Tibial nerve (tissue), 4 donors: Measurements from ENCODE around the gene NR3C1. TPM values are rescaled to one million over a fixed set of nuclear protein-coding genes. Genes with fewer than 3 reads are reported as not detected.
"Not testable (repeated sequence)": the region's sequence is repeated elsewhere in the genome, so short reads cannot be mapped to it uniquely, and the experiment has no call there.

Experiments used
- DNase-seq, 2 donors: peaks; one replicate each; pipeline ENCODE4 v3.0.0-alpha.2; 2019; ENCODE audit warnings: low spot score in 2 of 2
- H3K27ac ChIP-seq, 4 donors: fragments of 200-600 bp; sonication (generic) in 3 of 4; one replicate each; pipeline ENCODE4 v1.5.1; 2017 to 2019; ENCODE audit warnings: mild to moderate bottlenecking in 1 of 4
- H3K27me3 ChIP-seq, 2 donors: fragments of 200-600 bp; sonication (generic) in 1 of 2; one replicate each; pipeline versions ENCODE4 v1.5.1 to v1.6.0; 2017 to 2019
- H3K36me3 ChIP-seq, 3 donors: fragments of 200-600 bp; sonication (generic); one replicate each; pipeline ENCODE4 v1.5.1; 2018 to 2019
- H3K4me1 ChIP-seq, 4 donors: fragments of 200-600 bp; sonication (generic) in 3 of 4; one replicate each; pipeline ENCODE4 v1.5.1; 2017 to 2019
- H3K4me3 ChIP-seq, 4 donors: fragments of 200-600 bp; sonication (generic) in 3 of 4; one replicate each; pipeline ENCODE4 v1.5.1; 2017 to 2019; ENCODE audit warnings: mild to moderate bottlenecking in 1 of 4, moderate library complexity in 1 of 4
- H3K9me3 ChIP-seq, 4 donors: fragments of 200-600 bp; sonication (generic) in 3 of 4; one replicate each; pipeline ENCODE4 v1.5.1; 2017 to 2019
- CTCF ChIP-seq, 5 experiments: fragments of 200-600 bp in 3 of 5; fragments of 450-650 bp in 2 of 5; sonication (generic) in 3 of 5; IDR thresholded peaks; one replicate each; pipeline ENCODE4 v1.5.1; 2016 to 2019; ENCODE audit warnings: antibody characterized with exemption in 5 of 5, mild to moderate bottlenecking in 3 of 5, moderate library complexity in 2 of 5
- EP300 ChIP-seq, 2 donors: sonication (generic); formaldehyde crosslinking; IDR thresholded peaks; one replicate each; pipeline ENCODE4 v1.6.1; 2017; ENCODE audit warnings: antibody characterized with exemption in 2 of 2, mild to moderate bottlenecking in 1 of 2
- POLR2A ChIP-seq, 2 donors: fragments of 450-650 bp; IDR thresholded peaks; one replicate each; pipeline ENCODE4 v1.6.1; 2017; ENCODE audit warnings: antibody characterized with exemption in 2 of 2, mild to moderate bottlenecking in 2 of 2, moderate library complexity in 2 of 2
- WGBS, 2 donors: methylation state at CpG; one replicate each; pipeline ENCODE4 v1.1.5; 2018; 5-methylcytosine and 5-hydroxymethylcytosine counted together
- total RNA-seq, 4 donors: library from RNA; depleted of rRNA; stranded (reverse); fragments of >200 nt; gene quantifications; one replicate each; pipeline ENCODE4 v1.1.0, GENCODE V29; 2016

The NR3C1 gene
- total RNA-seq, 4 donors from 2014 or later: 47.1 to 86.2 (median 75.8) TPM

DNA sequence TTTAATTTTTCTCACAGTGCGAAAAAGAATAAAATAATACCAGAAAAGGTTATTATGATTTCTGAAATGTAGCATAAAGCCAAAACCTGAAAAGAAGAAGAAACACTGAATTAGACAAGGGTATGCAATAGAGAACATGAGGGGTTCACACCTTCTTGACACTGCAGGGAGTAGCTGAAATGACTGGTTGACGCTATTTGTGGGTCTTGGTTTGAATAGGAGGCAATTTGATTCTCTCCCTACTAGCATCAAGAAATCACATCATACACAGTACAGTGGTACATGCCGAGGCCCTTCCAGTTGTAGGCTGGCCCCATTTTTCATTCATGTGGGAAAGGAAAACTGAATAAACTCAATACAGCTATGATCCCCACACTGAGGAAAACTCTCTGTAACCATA lies 68.6 kb downstream of the NR3C1 start:
- Histone ChIP-seq H3K4me1 (peaks cover 0 to 36% (median 6%) of the 10 kb centered on the region in 4 donors), H3K4me3 (no peak overlapping the region), H3K9me3 (no peaks in the 10 kb centered on the region), H3K27ac (no peak overlapping the region), H3K27me3 (no peaks in the 10 kb centered on the region), H3K36me3 (no peaks in the 10 kb centered on the region)
- DNase-seq: no peak
- 91% methylated on average over 3 of the region's 3 CpGs for WGBS, 2 donors
- TF ChIP-seq EP300 (IDR thresholded peaks at IDR 0.05) (no peak), POLR2A (IDR thresholded peaks at IDR 0.05) (no peak), CTCF (IDR thresholded peaks at IDR 0.05) (no peak)

DNA sequence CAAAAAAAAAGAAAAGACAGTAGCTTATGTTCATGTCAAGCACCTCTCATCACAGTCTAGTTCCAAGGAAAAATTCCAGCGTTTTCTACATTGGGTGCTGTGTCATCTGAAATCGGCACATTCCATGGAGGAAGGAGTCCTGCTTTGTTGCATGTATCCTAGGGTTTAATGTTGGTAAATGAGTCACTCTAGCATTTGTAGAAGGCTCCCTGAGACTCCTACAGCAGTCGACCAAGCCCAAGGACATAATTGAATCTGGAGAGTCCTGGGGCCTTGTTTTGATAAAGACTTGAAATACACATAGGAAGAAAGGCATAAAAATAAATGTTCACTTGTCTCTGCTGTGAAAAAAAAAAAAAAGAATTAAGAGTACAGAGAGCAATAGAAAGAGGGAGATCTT lies 69.1 kb downstream of the NR3C1 start:
- not testable (repeated sequence) for DNase-seq, H3K27me3 ChIP-seq, H3K4me3 ChIP-seq, H3K9me3 ChIP-seq, H3K27ac ChIP-seq, H3K36me3 ChIP-seq
- WGBS, 2 donors: 74% methylated on average over 3 of the region's 3 CpGs
- peaks cover 0 to 39% (median 8%) of the 10 kb centered on the region in 4 donors for H3K4me1 ChIP-seq

- no peak for TF ChIP-seq EP300 (IDR thresholded peaks at IDR 0.05)
- no peak for TF ChIP-seq CTCF (IDR thresholded peaks at IDR 0.05)
- no peak for TF ChIP-seq POLR2A (IDR thresholded peaks at IDR 0.05)
- no peak for DNase-seq
- H3K27me3 ChIP-seq: no peaks in the 10 kb centered on the region
- no peak overlapping the region for H3K27ac ChIP-seq
- H3K4me1 ChIP-seq: peaks cover 0 to 49% (median 8%) of the 10 kb centered on the region in 4 donors
- H3K9me3 ChIP-seq: no peaks in the 10 kb centered on the region
- H3K36me3 ChIP-seq: no peaks in the 10 kb centered on the region
- H3K4me3 ChIP-seq: no peak overlapping the region
- 88 to 91% methylated on average over 1 of the region's 1 CpG for WGBS, 2 donors
Measured at GRCh38 chr5:143331956-143332355, 71.5 kb downstream of the NR3C1 start.

- H3K4me1 ChIP-seq: peaks cover 0 to 38% (median 8%) of the 10 kb centered on the region in 4 donors
- no peaks in the 10 kb centered on the region for H3K27me3 ChIP-seq
- H3K4me3 ChIP-seq: no peak overlapping the region
- TF ChIP-seq EP300 (IDR thresholded peaks at IDR 0.05): no peak
- no peak for TF ChIP-seq CTCF (IDR thresholded peaks at IDR 0.05)
- TF ChIP-seq POLR2A (IDR thresholded peaks at IDR 0.05): no peak
- no peaks in the 10 kb centered on the region for H3K9me3 ChIP-seq
- no peaks in the 10 kb centered on the region for H3K36me3 ChIP-seq
- no peak overlapping the region for H3K27ac ChIP-seq
- no peak for DNase-seq
- 49 to 52% methylated on average over 2 of the region's 2 CpGs for WGBS, 2 donors
Measured at GRCh38 chr5:143329843-143330242, 73.6 kb downstream of the NR3C1 start.

GRCh38 chr5:143328589-143329220 lies 74.8 kb downstream of the NR3C1 start:
- peaks cover 0 to 43% (median 8%) of the 10 kb centered on the region in 4 donors for H3K4me1 ChIP-seq
- TF ChIP-seq CTCF (IDR thresholded peaks at IDR 0.05): no peak
- TF ChIP-seq POLR2A (IDR thresholded peaks at IDR 0.05): no peak
- no peak for TF ChIP-seq EP300 (IDR thresholded peaks at IDR 0.05)
- H3K27ac ChIP-seq: no peak overlapping the region
- WGBS, 2 donors: 86 to 88% methylated on average over 5 of the region's 5 CpGs
- no peak overlapping the region for H3K4me3 ChIP-seq
- H3K36me3 ChIP-seq: no peaks in the 10 kb centered on the region
- H3K27me3 ChIP-seq: no peaks in the 10 kb centered on the region
- DNase-seq: no peak
- H3K9me3 ChIP-seq: no peaks in the 10 kb centered on the region

DNA sequence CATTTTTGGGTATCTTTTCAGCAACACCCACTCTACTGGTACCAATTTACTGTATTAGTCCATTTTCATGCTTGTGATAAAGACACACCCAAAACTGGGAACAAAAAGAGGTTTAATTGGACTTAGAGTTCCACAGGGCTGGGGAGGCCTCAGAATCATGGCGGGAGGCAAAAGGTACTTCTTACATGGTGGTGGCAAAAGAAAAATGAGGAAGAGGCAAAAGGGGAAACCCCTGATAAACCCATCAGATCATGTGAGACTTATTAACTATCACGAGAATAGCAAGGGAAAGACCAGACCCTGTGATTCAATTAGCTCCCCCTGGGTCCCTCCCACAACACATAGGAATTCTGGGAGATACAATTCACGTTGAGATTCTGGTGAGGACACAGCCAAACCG lies 78.4 kb downstream of the NR3C1 start:
- not testable (repeated sequence) for H3K27me3 ChIP-seq, H3K9me3 ChIP-seq, H3K27ac ChIP-seq, DNase-seq, H3K4me3 ChIP-seq, H3K36me3 ChIP-seq
- peaks cover 0 to 65% (median 7%) of the 10 kb centered on the region in 4 donors for H3K4me1 ChIP-seq
- 92 to 94% methylated on average over 4 of the region's 4 CpGs for WGBS, 2 donors

- H3K9me3 ChIP-seq, DNase-seq, H3K27me3 ChIP-seq, H3K4me3 ChIP-seq, H3K36me3 ChIP-seq: not testable (repeated sequence)
- H3K4me1 ChIP-seq: peaks cover 0 to 75% (median 12%) of the 10 kb centered on the region in 4 donors
- 75 to 78% methylated on average over 5 of the region's 5 CpGs for WGBS, 2 donors
- H3K27ac ChIP-seq: peak overlapping the region in 1 of 4 donors; percentile 19
Measured at GRCh38 chr5:143322931-143323630, 80.4 kb downstream of the NR3C1 start.
